ENCODE results near the gene JADE1.
A peak's percentile ranks its signal among the peaks of the same experiment; 100 is the strongest.

The JADE1 gene

DNA sequence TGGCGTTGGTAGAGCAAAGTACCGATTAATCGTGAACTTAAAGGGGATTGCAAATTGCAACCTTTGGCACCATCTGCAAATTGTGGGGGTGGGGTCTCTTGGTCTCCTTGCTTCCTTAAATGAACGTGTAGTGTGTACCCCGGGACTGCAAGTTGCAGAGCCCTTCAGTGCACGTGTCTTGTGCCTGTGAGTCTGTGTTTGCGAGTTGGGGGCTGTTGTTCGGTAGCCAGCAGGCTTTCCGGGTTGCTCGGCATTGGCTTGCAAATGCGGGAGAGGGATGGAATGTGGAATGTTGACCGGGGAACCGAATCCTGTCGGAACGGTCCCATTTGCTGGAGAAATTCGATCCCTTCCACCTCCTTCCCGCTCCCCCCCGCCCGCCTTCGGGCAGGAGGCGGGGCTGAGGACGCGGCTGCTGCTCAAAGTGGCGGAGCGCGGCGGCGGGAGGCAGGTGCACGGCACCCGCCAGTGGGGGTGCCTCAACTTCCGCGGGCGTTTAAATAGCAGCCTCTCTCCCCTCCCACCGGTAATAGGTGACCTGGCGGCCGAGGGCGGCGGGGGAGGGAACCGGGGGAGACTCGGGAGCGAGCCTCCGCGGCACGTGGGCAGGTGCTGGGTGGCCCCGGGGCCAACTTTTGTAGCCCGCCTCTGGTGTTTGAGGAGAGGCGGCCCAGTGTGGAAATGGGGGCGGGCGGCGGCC is 1.5 kb downstream of the JADE1 start:
- DNase-seq = peak; percentile 56 to 75 (median 68)

DNA sequence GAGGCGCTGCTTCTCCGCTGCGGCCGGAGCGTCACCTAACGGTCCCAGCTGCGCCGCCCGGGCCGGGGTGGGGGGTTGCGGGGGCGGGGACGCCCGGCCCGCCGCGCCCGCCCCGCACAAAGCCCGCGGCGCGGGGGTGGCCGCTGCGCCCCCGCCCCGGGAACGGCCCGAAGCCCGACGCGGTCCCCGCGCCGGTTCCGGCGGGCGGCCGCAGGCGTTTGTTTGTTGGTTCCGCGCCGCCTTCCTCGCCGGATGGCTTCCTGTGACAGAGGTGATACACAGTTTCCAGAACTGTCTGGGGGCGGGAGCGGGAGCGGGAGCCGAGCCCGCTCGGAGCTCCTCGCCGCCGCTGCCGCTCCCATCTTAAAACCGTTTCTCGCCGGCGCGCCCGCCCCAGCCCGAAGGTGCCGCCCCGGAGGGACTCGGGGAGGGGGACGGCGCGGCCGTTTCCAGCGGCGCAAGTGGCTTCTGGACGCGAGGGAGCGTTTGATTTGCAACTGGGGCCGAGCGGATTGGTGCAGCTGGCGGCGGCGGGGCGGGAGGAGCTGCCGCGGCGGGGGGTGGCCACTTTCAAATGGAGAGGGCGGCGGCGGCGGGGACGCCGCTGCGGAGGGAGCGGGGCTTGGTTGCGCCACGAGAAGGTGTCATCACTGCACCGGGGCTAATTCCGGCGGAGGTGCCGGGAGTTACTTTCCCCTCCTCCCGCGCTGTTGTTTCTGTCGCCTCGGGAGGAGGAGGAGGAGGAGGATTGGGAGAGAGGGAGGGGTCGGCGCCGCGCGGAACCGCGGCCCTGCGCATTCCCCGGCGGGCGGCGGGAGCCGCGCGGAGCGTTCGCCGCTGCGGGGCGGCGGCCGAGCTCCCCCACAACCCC is 2.3 kb downstream of the JADE1 start:
- DNase-seq = peak; percentile 43 to 80 (median 74)

DNA sequence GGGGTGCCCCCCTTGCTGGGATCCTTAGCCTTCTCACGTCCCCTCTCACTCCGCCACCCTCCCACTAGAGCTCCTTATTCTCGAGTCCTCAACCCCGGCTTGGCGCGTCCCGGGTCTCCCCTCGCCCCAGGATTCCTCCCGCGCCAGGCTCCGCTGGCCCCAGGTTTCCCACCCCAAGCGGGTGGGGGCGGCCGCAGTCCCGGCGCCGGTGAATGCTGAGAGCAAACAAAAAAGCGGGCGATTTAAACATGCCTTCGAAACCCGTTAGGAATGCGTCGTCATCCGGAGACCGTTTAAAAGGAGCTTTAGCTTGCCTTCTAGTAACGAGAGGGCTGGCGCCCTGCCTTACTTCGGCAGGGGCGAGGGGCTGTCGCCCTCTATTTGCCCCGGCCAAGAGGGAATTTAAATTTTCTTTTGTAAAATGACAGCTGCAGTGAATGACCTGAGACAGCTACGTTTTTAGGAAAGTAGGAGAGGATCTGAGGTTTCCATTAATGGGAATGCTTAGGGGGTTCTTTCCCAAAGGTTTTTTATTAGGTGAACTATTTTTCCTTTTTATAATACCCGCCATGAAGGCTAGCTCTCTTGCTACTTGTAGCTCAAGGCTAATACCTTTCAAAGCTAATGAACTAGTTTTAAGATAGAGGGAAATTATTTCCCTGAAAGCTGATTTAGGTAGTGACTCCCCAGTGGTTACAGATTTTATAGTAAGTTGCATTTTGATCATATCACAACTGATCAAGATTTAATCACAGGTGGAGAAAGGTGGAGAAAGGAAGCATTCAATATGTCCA is 3.1 kb downstream of the JADE1 start:
- DNase-seq = peak in 2 of 4 experiments; percentile 14 to 26

DNA sequence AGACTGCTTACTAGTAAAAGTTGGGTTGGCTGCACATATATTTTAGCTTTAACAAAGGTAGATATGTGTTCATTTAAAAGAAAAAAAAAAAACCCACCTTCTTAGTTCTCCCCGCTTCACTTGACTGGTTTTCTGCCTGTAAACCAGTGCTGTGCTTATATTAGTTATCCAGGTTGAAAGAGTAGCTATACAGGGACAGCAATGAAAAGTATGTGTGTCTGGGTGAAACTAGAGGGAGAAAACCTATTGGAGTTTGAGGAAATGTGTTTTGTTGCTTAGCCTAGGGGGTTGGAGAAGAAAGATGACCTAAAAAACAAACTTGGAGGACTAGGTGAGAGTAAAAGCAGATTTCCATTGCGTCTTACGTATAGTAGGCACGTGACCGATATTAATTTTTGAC is 4.5 kb downstream of the JADE1 start:
- DNase-seq = no peak

DNA sequence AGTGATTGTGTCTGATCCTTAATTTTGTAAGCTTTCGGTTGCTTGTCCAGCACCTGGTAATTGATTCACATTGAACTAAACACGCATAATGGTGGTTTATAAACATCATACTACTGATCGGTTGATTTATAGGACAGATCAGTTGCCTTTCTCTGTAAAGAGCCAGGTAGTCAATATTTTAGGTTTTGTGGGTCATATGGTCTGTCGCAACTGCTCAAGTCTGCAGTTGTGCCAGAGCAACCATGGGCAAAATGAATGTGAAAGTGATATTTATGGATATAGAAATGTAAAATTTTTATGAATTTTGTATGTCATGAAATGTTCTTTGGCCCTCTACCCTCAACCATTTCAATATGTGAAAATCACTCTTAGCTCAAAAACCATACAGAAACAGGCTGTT is 8.9 kb downstream of the JADE1 start:
- DNase-seq = no peak

DNA sequence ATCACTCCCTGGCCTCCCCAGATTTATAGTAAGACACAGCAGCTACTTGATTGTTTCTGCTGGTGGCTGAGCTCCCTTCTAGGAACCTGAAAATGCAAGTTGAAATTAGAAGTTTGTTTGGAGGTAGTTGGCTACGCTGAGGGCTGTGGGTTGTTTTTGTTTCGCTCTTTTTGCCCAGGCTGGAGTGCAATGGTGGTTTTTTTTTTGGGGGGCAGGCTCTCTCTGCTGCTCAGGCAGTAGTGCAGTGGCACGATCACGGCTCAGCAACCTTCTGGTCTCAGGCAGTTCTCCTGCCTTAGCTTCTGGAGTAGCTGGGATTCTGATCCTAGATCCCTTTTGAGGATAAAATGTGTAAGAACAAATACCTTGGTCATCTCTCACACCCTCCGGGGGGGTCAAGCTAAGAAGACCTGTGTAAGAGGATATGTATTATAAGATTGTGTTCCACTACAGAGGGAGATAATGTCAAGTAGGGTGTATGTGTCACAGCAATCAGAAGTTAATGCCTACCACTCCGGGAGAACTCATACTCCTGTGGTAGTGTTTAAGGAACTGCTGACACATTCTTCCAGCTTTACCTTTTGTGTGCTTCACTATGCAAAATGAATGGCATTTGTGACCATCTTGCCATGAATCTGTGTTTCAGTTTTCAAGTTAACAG is 9.7 kb downstream of the JADE1 start:
- DNase-seq = no peak

DNA sequence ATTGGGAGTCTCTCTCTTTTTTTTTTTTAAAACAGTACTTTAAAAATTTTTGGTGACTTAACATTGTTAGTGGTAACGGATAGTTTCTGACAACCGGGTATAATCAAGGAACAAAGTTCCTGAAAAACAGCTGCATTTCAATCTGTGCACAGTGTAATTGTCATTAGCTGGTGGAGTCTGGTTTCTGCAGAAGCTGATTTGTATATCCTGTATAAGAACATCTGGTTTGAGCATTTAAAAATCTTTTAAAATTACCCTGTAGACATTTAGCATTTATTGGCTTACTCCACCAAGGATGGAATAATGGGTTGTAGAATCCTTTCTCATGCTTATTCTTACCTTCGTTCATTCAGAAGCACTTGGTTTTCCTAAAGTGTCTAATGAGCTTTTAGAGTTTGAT is 11.2 kb downstream of the JADE1 start:
- DNase-seq = no peak

DNA sequence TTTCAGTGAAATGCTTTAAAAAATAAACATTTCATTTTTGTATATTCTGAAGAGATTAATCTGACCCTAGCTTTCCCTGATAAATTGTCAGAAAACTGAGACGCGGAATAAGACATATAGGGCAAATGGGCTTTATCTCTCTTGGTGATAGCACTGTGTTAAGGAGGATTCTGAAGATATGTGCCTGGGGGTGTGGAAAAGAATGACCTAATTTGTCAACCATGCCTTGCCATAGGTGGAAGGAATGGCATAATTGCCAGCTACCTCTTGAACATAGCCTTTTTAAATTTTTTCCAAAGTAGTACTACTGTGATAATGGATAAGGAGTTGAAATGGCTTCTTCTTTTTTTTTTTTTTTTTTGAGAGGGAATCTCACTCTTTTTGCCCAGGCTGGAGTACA is 11.7 kb downstream of the JADE1 start:
- no peak for DNase-seq

DNA sequence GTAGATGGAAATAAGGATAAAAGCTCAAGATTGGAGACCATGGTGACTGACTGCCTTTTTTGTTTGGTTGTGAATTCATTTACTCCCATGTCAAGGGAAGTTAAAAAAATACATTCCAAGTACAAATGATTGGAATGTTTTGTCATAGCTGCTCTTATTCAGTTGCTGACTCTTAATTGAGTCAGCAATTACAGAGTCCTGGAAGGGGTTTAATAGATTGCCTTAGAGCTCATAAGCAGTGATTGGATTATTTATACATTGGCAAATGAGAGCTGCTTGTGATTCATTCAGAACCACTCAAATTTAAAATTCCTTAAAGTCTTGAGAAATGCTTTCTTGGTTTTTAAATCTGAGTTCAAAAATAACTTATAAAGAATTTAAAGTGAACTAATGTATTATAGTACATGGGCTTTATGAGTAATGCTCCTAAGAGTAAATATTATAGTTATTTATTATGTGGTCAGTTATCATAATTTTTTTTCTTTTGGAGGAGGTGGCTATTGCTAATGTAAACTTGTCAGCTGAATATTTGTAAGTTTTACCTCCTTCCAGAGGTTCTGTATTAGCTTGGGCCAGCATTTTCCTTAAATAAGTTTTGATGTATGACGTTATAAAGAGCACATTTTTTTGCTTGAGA is 13.6 kb downstream of the JADE1 start:
- DNase-seq = no peak

DNA sequence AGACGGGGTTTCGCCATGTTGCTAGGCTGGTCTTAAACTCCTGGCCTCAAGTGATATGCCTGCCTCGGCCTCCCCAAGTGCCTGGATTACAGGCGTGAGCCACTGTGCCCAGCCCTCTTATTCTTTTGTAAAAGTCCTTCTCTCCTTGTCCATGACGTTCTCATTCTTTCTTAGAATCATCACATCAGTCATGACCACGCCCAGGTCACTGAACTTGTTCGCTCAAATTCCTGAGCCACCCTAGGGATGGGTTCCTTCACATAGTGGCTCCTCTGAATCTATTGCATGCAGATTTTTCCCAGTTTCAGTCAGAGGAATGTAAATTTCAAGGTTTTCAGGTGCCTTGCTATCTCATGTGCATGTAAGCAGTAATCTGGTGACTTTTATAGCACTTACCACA is 15.7 kb downstream of the JADE1 start:
- DNase-seq = no peak

DNA sequence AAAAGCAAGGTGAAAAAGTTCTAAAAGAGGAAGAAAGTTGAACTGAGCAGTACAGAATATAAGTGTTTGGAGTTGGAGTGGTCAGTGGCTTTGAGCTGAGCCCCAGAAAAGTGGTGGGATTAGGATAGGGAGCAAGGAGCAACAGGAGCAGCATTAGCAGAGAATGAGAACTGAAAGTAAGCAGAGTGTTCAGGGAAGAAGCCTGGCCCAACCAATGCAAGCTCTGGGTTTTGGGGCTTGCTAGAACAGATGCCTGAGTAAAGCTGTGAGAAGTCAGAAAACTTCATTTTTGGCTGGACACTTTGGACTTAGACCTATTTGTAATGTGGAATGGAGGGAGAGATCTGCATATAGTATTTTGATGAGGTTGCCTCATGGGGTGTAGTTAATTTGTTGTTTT is 17.8 kb downstream of the JADE1 start:
- DNase-seq = no peak

DNA sequence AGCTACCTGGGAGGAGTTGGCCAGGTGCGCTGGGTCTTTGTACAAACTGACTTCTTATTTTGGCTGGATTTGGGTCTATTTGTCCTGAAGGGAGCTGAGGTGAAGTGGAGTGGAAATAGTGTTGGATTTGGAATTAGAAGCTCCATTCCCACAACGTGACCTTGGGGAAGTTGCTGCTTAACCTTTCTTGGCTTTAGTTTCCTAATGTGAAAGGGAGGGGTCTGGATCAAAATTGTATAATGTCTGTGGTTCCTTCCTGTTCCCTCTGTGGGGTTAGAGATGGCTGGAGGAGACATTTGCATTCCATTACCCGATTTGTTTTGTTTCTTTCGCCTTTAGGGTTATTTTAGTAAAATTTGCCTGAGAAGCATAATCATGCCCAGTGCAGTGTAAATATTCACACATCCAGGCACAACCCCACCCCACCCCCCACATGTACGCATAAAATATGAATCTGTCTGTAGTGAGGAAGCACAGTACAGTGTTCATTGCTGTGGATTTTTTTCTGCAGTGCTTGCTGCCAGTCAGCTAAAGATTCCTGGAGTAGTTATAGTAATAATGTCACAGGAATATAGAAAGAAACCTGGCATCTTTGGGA is 21.5 kb downstream of the JADE1 start:
- DNase-seq = no peak

DNA sequence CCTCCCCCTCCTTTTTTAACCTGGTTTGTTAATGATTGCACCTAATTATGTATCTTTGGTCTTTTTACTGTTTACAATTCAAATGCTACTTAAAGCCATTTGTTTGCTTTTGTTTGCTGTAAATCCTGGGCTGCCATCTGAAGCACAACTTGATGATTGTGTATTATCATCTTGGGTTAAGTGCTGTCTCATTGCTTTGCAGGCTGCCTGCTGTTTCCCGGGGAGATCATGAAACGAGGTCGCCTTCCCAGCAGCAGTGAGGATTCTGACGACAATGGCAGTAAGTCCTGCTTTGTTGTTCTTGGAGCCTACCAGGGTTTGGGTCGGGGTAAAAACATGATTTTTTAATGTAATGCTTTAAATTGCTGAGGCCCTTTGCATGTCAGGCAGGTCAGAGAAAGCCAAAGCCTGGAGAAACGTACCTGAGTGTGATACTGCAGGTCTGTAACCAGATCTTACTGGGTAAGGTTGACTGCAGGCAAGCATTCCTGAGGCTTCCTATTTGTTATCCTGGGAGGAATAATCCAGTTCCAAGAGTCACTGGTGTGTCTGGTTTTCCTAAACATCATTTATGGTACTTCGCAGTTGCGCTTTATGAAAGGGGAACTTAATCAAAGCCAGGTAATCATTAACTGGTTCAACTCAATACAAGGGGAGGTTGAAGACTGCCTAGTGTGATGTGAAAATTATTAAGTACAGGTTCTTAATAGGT is 22.2 kb downstream of the JADE1 start:
- no peak for DNase-seq

DNA sequence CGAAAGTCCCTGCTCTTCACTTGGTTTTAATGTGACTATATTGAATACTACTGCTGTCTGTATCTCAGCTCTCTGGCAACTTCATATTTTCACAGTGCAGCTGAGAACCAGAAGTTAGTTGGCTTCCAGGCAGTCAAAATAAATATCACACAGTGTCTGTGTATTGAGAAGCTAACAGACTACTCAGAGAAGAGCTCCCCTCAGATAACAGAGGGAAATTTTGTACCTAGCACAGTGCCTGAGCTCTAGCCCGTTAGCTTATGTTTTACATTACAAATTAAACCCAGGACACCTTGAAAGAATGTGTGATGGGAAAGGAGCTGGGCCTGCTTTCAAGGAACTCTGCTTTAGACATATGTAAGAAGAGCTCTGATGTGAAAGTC is 22.7 kb downstream of the JADE1 start:
- no peak for DNase-seq

DNA sequence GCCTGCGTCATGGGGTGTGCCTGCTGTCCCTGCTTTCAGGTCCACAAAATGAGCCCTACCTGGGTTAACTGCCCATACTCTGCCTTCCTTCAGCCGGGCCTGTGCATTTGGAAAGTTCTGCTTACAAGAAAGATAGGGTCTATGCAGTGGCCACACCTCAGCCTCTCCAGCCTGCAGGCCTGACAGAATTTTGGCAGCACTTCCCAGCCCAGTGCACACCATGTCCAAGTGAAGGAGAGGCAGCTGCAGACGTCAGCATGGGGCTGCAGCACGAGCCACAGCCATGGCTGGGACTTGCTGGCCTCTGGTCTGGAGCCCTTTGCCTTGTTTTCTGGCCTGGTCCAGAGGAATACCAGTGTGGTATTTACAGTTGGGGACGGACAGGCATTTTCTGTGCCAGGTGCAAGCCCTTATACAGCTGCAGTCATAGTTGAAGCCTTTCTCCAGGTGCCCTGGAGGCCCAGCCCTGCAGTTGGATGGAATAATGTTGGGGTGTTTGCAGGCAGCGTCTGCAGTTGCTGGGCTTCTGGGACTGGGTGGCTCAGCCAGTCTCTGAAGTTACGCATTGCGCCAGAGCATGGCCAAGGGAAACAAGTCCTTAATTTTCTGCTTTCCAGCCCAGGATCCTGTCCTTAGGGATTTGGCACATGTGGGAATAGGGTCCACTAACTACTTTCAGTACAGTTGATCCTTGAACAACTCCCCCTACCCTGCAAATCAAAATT is 26.2 kb downstream of the JADE1 start:
- DNase-seq = no peak

DNA sequence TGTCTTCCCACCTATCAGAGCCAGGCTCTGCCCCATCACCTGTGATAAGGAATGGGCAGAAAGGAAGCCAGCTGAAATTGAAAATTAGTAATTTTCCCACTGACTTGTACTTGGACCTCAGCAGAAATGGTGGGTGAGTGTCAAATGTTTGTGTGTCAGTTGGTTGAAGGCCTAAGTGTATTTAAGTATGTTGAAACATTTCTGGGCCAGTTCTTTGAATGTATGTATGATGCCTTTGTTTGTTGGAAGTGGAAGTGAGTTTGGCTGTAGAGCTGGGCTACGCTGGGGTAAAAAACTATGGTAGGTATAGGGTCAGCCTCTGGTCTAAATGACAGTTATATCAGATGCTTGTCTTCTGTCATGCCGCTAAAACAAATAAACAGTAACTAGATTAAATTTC is 27.7 kb downstream of the JADE1 start:
- no peak for DNase-seq

DNA sequence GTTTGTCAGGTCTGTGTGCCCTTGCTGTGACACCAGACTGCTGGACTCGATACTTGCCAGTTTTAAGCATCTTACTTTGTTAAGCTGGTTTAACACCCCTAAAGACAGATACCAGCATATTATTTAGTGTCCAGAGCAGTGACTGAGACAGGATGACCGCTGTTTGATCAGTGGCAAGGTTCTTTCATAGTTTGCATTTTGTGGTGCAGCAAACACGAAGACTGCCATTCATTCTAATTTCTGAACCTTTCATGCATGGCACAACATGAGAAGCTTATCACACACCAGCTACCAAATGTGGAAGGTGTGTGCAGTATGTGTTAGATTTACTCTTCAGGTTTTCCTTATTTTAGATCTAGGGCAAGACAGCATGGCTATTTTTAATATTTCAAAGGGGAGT is 28.2 kb downstream of the JADE1 start:
- DNase-seq = no peak

DNA sequence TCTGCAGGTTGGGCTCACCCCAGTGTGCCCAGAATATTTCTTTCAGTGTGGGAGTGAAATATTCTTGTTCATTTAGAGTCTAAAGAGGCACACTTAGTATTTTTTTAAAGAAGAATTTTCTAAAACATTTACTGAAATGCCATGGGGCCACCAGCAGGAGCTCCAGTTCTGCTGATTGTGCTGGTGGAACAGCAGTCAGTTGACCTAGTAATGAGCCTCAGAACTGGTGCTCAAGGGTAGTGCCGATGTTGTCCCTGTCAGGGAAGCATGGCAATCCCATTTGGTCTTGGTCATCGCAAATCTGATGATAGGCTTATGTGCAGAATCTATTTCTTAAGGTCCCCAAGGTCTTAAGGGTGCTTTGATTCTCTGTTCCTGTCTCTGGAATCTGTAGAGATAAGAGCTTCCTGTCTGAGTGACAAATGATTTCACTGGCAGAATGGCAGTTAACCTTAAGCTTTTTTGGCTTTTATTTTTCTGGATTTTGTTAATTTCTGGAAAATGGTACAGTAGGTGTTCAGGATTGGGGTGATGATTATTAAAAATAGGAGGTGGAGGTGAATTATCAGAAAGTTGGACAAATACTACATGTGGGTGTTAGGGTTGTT is 31.3 kb downstream of the JADE1 start:
- no peak for DNase-seq

DNA sequence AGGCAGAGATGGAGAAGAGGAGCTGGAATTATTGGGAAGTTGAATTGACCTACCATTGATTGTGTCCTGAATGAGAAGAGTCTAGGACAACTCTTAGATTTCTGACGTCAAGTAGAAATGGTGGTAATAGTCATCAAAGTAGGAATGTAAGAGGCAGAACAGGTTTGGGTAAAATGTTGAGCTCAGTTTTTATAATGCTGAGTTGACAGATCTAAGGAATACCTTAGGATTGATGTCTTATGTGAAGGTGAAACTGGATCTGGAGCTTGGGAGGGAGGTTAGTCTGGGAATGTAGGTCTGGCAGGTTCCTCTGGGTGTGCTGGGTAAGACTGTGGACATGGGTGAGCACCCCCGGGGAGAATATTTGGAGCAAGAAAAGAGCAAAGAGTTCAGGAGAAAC is 31.9 kb downstream of the JADE1 start:
- DNase-seq = no peak

DNA sequence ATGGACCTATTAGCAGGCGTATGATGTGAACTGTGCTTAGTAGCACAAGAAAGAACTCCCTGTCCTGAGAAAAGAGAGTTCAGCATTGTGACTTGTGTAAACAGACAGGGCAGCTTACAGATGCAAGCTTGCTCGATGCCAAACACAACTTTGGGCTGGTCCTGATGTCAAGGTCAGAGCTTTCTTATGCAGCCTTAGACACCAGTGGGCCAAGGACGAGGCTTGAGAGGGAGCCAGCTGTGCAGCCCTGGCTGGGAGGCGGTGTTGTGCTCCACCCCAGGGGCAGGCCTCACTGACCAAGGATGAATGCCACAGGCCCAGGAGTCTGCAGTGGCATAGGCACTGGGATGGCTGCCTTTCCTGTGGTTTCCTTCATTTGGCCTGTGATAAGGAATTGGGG is 35.4 kb downstream of the JADE1 start:
- no peak for DNase-seq
